ENCODE data around the gene RPL19.

Gene RPL19

DNA sequence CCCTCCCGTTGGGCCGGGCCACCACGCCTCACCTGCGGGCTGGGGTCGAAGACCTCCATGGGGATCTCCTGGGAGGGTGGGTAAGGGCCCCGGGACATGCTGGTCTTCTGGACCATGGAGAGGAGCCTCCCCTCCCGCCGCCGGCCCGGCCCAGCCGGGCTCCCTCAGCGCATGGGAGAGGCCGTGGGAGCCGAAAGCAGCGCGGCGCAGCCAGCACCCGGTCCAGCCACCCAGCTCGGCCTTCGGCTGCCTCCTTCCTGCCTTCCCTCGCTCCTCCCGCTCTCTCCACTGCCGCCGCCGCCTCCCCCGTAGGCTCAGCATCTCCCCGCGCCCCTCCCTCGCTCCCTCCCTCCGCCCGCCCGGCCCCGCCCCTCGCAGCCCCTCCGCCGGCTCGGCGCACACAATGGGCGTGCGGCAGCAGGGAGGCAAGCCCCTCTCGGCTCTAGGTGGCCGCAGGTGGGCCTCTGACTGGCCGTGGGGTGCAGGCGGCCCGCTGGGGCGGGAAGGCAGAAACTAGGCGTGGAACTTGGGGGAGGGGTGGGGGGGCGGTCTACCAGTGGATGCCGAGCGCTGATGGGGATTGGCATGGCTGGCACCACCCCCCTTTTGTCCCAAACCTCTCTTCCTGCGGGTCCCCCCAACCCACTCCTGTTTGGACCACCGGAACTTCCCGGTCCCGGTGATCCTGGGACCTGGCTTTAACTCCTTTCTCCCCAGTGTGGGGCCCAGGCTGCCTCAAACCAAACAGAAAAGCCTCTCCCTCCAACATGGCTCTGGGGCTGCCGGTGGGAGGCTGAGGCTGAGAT, 2.5 kb upstream of the RPL19 start, which contains the start of gene CACNB1:
Gene CACNB1 (minus strand): TSS at position 290 of the 806 bp plus-strand sequence. CDS start 174 bp downstream, at position 116.
- peak; percentile 62 for DNase-seq (ENCODE audit: low read depth)

DNA sequence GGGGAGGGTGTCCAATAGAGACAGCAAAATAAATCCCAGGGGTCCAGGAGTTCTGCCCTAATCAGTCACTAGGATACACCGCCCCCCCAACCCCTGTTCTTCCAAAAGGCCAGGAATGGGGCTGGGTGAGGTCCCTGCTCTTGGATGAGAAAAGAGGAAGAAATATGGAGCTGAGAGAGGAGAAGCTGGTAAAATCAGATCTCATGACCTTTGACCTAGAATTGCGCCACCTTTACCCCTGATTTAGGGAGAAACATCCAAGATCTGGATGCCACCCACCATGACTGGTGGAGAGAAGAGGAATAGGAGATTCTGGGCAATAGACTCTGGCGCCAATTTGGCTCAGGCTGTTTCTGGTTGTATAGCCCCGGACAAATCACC, 1.9 kb upstream of the RPL19 start:
- DNase-seq (ENCODE audit: low read depth), result no peak

DNA sequence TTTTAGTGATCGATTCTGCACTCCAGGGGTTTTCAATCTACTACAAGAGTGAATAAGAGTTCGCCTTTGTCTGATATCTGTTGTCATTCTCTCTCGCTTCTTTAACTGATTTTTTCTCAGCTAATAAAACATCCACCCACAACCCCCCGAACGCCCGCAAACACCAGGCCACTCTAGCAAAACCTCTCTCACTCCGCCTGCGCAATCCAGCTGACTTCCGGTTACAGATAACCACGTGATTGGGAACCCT, 338 bp upstream of the RPL19 start:
- peak; percentile 95 for DNase-seq (ENCODE audit: low read depth)

DNA sequence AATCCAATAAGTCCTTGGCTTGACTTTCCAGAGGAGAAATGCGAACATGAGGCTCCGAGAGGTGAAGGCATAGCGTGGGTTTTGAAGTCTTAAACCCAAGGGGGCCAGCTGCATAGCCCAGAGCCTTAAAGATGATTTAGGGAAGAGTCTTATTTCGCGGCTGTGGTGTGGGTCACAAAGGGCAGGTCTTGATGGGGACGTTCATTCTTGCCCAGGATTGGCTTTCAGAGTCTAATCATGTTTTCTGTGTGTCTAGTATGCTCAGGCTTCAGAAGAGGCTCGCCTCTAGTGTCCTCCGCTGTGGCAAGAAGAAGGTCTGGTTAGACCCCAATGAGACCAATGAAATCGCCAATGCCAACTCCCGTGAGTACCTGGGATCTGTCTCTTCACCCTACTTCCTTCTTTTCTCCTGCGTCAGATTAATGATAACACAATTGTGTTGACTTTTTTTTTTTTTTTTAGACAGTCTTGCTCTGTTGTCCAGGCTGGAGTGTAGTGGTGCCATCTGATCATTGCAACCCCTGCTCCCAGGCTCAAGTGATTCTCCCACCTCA, 951 bp downstream of the RPL19 start:
- DNase-seq (ENCODE audit: low read depth), result no peak

DNA sequence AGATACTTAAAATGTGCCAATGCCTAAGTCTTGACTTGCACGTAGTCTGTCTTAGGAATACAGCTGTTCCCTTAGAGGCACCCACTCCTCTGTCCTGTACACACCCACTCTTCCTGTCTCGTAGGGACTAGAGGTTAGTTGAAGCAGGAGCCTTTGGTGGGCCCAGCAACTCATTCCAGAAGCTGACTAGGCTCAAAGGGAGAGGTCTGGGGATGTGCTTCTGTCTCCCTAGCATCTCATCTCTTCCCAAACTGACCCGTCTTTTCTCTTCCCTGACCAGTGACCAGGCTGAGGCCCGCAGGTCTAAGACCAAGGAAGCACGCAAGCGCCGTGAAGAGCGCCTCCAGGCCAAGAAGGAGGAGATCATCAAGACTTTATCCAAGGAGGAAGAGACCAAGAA, 4.2 kb downstream of the RPL19 start:
- DNase-seq (ENCODE audit: low read depth), result no peak

DNA sequence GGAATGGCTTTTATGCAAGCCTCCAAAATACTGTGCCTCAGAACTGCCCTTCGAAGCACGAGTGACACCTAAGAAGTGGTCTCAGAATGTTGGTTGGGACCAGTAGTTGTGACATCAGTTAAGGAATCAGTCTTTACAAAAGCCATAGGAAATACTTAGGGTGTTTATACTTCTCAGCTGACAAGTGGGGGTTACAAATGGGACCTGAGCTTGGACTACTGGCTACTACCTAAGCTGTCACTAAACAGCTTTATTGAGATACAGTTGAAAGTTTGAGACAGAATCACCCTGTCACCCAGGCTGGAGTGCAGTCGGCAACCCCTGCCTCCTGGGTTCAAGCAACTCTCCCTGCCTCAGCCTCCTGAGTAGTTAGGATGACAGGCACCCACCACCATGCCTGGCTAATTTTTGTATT, 5.0 kb downstream of the RPL19 start:
- DNase-seq (ENCODE audit: low read depth), result no peak

DNA sequence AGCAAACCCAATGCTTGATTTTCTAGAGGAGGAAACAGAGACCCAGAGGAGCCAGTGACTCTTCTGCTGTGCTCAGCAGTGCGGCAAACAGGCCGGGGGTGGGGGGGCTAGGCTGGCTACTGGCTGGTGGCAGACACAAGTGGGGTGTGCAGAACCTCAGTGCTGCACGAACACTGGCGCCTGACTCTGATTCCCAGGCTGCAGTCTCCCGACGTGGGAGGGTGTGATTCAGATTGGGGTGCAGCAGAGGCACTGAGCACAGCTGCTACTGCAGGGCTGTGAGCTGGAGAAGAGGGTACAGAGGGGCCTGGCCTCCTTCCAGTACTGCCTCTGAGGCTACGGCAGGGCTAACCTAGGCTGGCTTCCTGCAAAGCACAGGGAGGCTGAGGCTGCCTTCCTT, 8.1 kb downstream of the RPL19 start:
- no peak for DNase-seq (ENCODE audit: low read depth)

DNA sequence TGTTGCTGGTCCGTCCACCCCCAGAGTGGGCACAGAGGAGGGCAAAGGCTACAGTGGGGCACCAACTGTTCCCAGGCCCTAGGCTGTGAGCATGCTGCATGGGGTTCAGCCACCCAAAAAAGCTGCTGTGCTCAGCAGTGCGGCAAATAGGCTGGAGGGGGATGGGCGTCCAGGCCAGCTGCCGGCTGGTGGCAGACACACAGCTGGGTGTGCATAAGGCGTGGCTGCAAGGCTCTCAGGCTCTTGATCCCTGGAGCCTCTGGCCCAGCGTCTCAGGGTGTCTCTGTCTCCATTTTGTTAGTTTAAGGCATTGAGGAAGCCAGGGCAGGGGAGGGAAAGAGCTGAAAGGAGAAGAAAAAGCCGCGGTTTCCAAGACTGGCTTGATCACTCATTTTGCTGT, 8.8 kb downstream of the RPL19 start:
- DNase-seq (ENCODE audit: low read depth), result no peak

DNA sequence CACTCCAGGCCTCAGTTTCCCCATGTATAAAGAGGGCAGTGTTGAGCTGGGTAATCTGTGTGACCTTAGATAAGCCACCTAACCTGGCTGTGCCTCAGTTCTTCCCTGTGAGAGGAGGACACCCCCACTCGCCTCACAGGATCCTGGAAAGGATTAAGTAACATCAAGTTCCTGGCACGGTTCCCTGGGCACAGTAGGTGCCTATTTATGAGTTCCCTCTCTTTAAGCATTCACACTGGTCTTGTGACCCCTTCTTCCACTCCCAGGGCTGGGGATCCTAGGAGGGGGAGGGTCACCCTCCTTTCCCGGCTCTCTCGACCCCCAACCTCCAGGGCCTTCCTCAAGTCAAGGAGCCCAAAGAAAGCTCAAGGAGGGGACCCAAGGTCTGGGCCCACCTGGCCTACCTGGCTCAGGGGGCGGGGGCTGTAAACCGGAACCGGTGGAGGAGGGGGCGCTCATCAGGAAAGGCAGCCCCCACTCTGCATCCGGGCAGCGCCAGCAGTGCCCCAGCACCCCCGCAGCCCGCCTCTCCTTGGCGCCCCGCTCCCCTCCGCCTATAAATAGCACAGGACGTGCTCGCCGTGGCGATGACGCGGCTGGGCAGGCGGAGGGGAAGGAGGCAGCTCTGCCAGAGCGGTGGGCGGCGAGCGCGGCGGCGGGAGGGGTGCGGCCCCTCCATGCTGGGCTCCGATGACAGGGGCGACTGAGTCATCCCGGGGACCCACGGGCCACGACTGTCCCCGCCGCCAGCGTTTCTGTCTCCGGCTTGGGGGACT, 9.4 kb downstream of the RPL19 start:
- DNase-seq (ENCODE audit: low read depth), result peak; percentile 28

DNA sequence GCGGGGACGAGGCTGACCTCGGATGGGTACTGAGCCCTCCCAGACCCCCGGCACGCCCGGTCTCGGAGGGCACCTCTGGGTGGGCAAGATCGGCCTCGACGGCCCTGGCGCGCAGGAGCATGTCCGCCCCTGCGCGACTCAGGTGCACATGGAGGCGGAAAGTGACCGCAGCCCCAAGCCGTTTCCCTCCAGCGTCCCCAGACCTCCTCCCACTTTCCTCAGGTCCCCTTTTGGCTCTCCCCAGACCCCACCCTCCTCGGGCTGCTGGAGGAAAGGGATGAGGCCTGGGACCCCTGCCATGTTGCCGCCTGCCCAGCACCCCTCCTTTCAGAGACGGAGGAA, 10.0 kb downstream of the RPL19 start:
- no peak for DNase-seq (ENCODE audit: low read depth)

DNA sequence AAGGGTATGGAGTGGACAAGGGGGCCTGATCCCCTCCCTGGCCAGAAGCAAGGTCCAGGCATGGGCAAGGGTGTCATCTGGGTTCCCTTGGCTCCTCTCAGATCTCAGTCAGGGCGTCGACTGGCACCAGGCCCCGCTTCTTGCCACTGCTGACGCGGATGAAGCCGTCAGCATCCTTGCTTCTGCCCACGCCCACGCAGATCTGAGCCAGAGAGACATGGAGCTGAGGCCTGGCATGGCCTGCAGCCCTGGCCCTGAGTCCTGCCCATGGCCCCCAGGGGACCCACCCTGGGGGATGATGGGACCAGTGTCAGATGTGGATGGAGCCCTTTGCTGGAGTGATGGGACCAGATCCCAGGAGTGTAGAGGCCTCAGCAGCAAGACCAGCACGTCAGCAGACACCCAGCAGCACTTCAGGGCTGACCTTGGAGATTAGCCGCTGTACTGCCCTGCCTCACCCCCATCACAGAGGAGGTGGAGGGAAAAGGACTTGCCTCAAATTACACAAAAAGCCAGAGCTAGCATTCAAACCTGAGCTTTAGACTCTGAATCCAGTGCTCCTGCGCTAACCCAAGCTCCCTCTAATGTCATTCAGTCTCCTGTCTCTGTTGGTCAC, 12.2 kb downstream of the RPL19 start:
- DNase-seq (ENCODE audit: low read depth), result no peak

DNA sequence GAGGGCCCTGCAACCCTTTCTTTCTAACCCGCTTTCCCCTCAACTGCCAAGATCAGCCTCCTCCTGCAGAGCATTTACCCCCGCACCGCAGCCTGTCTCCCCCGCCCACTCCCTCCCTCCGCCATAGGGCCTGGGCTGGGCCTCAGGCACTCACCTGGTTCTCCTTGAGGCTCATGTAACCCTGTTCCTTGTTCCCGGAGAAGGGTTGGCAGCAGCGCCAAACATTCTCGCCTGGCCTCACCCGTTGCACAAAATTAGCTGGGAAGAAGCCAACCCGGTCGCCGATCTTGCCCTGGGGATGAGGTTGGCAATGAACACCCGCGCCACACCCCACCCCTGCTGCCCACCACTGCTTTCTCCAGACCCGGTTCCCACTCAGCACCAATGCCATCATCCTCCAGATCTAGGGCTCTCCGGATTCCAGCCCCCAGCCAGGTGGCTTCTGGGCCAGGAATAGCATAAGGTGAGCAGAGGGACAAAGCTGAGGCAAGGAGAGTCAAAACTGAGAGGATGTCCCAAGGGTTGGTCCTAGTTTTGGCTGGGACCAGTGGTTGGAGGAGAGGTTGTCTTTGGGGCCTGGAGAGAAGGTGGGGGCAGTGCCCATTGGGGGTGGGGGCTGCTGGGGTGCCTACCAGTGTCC, 12.9 kb downstream of the RPL19 start:
- DNase-seq (ENCODE audit: low read depth), result no peak

DNA sequence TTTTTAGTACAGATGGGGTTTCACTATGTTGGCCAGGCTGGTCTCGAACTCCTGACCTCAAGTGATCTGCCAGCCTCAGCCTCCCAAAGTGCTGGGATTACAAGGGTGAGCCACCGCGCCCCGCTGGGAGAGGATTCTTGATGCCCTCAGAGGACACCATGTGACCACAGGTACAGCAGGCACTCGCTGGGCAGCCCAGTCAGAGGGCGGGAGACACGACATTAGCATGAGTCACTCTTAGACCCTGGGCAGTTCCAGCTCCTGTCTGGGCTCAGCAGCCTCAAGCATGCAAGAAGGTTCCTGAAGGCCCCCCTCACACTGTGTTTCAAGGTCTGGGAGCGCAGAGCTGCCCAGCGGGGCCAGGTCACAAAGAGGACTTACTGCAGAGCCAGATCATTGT, 13.8 kb downstream of the RPL19 start:
- DNase-seq (ENCODE audit: low read depth), result peak; percentile 44

DNA sequence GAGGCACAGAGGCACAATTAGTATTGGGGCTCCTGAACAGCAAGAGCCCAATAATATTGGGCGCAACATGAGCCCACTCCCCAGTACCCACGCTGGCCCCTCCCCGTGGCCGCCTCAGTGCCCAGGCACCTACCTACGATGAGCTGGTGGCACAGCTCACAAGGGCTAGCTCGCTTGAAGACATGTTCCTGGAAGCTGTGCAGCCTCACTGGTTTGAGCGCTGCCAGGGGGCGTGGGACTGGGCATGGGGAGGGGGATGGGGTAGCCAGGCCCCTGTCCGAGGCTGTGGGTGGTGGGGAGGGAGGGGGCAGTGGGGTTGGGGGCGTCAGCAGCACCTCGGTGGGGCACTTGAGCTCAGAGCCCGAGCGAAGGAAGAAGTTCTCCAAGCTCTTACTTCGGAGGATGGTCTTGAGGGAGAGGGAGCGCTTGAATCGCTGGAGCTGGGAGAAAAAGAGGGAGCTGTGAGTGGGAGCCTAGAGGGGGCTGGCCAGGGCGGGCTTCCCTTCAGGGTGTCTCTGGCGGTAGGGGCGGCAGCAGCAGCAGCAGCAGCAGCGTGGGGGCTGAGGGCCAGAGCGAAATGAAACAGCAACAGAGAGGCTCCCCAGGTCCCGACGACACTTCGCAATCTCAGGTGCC, 17.8 kb downstream of the RPL19 start:
- no peak for DNase-seq (ENCODE audit: low read depth)

DNA sequence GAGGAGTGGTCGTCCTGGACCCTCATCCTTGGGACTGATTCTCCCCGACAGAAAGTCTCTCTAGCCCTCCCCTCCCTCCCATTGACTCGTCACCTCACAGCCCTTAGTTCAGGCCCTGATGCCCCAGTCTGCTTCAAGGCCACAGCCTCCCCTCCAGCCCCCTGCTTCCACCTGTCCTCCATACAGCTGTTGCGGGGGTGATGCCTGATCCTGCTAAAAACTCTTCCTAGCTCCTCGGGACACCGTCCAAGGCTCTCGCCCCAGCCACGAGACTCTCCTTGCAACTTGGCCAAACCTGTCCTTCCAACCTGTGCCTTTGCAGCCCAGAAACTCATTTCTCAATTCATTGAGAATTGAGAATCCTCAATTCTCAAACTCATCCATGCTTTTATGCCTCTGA, 18.8 kb downstream of the RPL19 start:
- no peak for DNase-seq (ENCODE audit: low read depth)

DNA sequence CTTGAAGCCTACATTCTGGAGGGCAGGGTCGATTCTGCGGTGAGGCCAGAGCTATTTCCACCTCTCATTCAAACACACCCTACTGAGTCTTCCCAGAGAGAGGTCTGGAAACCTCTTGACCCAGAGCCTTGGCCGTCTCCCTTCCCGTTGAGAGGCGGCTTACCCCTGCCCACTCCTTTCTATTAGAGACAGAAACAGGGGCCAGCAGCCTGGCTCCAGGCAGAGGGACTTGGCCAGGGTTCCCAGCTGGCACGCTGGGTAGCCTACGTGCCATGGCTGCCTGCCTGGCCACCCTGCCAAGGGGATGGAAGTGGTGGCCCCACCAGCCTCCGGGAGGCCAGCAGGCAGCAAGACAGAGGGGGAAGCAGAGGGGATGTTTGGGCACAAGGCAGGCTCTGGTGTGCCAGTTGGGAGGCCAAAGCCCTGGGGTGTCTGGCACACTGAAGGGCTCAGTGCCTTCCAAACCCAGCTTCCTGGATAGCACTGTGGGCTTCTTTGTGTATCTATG, 19.6 kb downstream of the RPL19 start:
- no peak for DNase-seq (ENCODE audit: low read depth)

DNA sequence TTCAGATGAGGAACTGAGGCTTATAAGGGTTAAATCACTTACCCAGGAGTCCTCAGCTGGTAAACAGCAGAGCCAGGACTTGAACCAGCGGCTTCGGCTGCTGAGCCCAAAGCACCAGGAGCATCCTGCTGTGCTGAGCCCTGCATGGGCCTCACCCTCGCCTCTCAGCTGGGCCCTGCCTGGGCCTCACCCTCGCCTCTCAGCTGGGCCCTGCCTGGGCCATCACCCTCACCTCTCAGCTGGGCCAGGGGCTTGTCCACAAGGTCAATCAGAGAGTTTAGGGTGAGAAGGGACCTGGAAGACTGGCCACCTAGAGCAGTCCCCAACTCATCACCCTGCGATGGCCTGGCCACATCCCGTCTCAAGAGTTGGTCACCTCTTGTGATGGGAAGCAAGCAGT, 21.5 kb downstream of the RPL19 start:
- DNase-seq (ENCODE audit: low read depth), result no peak

DNA sequence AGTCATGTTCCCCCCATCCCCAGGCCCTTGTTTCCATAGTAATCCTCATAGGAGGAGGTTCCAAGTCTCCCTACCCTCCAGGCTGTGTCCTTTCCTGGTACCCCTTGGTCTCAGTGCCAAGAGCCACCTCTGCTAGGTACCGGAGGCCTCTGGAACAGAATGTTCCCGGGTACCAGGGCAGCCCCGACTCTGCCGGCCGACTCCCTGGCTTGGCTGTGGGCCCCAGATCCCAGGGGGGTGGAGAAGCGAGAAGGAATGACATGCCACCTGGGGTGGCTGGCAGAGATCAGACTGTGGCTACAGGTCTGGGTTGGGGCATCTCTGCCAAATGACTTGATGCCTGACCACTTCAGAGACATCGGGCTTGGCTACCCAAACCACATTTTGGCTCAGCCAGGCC, 22.1 kb downstream of the RPL19 start:
- no peak for DNase-seq (ENCODE audit: low read depth)

DNA sequence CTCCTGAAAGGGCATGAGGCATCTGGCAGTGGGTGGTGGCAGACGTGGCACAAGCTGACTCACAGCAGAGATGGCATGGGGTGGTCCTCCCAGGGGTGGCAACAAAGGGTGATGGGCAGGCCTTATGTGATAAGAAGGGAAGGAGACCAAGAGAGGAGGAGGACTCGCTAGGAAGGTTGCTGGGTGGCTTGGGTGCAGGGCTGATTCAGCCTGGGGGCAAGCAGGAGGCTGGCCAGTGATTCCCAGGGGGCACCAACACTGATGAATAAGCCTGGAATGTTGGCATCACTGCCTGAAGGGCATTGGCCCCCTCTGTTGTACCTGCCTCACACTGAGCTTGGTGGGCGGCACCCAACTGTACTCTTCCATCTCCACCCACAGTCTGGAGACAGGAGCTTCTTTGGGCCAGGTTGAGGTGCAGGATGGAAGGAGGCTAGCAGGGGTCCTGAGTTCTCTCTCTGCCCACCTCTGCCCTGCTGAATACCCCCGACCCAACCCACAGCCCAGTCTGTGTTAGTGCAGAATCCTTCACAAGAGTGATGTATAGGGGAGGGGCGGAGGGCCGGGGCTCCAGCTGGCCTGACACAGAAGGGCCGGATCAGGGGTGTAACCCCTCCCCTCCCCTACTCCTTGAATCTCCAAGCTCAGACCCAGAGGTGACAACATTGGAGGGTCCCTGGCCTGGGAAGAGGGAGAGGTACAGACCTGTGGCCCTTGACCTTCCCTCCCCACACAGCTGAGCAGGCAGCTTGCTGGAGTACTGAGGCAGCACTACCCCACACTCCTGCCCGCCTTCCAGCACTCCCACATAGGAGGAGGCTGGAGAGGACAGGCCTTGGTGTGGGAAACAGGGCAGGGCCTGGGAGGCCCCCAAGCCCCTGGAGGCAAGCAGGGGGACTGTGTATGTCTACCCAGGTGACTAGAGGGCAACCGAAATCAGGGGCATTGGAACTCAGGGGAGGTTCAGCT, 23.1 kb downstream of the RPL19 start:
- DNase-seq (ENCODE audit: low read depth), result no peak

DNA sequence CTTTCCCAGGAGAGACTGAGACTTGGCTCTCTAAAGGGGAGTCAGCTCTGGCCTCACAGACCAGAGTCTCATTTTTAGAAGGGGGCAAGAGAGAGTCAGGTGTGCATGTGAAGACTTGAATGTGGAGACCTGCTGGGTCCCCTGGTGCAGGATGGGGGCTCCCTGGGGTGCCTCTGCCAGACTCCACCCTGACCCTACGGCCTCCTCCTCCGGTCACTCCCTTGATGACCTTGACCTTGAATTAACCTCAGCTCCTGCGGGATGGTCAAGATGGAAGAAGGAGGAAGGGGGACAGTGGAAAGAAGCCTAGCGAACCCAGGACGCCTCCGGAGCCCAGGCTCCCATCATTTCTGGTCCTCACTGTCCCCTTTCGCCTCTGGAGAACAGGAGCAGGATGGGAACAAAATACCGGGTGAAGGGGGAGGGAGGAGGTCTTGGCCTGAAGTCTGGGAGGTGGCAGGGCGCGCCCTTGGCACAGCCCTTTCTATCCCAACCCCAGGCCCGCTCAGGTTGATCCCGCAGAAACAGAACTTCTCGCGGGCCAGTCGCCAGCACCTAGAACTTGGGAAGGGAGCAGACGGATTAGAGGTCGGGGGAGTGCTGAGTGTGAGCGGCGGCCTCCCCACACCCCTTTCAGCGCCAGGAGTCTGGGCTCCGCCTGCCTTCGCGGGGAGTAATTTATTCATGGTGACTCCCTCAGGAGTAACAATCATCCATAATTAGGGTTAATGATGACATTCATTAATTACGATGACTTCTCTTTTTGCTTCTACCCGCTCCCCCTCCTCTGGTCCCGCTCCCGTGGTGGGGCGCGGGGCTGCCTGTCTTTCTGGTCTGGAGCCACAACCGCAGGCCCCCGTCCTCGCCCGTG, 24.1 kb downstream of the RPL19 start:
- DNase-seq (ENCODE audit: low read depth), result no peak

Measured in amniotic epithelial cell (primary cell).